GM21423 (cell line): Measurements from ENCODE around the gene TUBB.

Experiments used
- ATAC-seq: cut with Tn5 transposase; IDR thresholded peaks from one replicate; pipeline ENCODE4 v1.9.1; 2021; ENCODE audit warnings: mild to moderate bottlenecking, moderate library complexity; ENCODE audit not compliant: unreplicated experiment

TUBB gene

GRCh38 chr6:30686908-30687658 is 33.1 kb upstream of the TUBB start:
- ATAC-seq, result peak; percentile 43

DNA sequence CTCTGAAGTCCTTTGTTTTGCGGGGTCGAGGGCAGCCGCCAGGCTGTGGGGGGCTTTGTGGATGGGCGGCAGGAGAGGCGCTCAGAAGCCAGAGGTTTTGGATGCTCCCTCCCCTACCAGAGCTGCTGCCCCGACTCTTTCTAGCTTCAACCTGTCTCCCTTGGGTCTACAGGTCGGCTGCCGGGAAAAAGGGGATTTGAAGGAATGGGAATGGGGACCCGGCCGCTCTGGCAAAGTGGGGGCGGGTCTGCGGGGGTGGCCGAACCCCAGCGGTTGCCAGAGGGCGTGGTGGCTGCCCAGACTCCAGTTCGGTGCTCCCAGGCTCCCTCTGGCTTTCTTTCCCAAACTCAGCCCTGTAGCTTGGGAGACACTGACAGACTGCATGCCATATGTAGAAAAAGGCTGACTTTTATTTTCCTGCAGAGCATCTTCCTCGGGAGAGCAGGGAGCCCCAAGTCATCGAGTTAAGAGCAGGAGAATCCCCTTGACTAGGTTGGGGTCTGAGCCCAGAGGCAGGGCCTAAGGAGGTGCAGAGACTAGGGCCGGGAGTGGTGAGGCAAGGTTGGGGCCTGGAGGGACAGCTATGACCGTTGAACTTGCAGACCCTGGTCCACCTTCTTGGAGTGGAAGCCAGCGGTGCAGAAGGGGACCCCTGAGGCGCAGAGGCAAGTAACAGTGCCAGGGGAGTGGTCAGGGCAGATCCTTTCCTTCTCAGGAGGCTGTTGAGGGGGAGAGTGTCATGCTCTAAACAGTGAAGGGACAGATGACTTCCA is 32.3 kb upstream of the TUBB start:
- ATAC-seq, result no peak

DNA sequence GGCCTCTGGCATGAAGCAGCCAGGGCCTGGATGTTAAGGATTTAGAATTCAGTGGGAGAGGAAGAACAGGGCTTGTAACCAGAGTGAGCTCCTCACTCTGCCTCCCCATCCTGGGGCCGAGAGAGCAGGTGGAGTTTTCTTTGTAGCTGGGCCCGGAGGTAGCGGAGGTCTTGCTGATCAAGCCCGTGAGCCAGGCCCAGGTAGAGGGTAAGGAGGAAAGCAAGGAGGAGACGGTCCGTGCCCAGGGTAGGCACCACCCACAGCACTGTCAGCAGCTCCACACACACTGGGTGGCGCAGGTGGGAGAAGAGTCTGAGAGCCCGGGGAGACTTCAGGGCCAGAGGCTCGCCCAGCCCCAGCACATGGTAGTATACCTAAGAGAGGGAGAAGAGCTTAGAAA is 31.6 kb upstream of the TUBB start:
- no peak for ATAC-seq

- no peak for ATAC-seq
Observed at GRCh38 chr6:30689022-30689865, 30.9 kb upstream of the TUBB start.

DNA sequence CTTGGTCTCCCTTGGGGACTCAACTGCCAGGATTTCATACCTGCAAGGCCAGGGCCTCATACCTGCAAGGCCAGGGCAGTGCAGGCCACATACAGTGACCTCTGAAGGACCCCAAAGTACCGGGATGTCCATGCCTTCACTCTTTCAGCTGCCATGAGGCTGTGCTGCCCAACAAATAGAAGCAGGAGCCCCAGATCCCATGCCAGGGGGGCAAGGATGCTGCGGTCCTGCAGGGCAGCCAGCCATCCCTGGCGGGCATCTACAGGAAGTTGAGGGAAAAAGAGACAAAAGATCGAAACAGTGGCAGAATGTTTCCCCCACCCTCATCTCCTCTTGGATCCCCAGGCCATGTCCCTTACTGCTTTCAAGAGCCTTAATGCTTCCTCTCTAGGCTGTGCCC is 30.2 kb upstream of the TUBB start:
- no peak for ATAC-seq

DNA sequence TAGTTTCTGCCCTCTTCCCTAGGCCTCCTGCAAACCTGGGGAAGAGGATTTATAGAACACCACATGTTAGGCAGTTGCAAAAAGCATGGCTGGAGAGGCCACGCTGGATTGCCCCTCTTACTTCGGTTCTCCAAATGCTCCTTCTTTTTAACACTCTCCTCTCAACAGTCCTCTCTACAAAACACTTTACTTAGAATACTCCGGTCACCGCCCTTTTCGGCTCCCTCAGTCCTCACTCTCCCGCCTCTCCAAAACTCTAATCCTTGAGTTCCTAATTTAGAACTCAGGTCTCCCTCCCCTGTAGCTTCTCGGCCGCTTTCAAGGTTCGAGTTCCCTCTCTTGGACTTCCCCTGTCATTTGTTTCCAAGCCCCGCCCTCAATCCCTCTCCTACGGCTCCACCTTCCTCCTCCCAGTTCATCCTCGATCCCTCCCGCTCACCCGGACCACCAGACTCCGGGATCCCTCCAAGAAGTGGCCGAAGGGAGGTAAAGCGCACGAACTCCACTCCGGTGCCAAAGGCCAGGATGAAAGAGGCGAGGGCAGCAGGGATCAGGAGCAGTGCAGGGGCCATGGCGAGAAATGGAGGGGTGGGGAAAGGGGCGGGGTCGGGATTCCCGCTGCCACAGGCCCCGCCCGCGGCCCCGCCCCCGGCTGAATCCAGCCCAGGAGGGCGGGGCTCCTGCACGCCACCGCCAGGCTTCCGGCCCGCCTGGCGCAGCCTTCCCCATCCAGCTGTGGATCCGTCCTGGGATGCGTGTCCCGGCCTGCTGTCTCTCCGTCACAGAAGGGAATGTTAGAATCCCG is 29.5 kb upstream of the TUBB start, which contains the start of gene NRM:
Gene NRM (minus strand): TSS at position 582 of the 805 bp plus-strand sequence. CDS start 10 bp downstream, at position 572.
- peak; percentile 31 for ATAC-seq

- no peak for ATAC-seq
Observed at GRCh38 chr6:30691208-30691847, 28.8 kb upstream of the TUBB start.

DNA sequence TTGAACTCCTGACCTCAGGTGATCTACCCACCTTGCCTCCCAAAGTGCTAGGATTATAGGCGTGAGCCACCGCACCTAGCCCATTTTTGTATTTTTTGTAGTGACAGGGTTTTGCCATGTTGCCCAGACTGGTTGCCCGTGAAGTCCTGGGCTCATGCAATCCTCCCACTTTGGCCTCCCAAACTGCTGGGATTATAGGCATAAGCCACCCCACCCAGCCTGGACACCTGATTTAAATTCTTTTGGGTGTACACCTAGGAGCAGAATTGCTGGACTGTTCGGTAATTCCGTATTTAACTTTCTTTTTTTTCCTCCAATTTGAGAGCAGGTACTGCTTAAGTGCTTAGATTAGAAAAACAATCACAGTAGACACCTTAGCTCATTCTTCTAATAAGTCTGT is 23.7 kb upstream of the TUBB start:
- ATAC-seq, result no peak

DNA sequence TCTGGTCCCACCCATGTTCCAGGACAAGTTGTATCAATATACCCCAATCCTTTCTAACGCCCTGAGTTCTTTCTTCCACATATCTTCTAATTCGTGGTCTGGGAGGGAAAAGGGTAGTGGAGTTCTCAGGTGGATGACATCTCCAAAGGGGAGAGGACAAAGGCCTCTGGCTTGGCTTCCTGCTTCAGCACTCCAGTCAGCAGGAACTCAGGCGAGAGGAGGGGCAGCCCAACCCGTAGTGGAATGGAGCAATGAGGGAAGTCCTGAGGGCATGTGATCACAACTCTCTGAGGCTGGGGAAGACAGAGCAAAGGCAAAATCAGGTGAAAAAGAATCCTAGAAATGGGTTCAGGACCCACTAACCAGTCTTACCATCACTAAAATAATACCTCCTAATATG is 19.8 kb upstream of the TUBB start:
- ATAC-seq, result no peak

- ATAC-seq, result no peak
Observed at GRCh38 chr6:30703011-30703410, 17.1 kb upstream of the TUBB start.

DNA sequence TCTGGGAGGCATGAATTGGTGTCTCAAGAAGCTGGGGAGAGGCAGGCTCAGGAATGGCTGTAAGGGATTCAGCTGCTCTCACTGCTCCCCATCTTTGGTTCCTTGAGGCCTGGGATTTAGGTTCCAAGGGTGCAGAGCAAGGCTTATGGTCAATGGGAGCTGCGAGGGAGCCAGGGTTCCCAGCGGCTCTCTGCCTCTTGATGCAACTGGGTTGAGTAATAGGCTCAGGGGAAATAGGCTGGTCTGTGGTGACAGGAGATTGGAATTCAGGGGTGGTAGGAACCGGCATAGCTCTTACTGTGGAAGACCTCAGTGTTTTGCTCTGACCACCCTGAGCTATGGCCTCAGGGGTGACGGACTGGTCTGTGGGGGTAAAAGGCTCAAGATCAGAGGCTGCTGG is 16.3 kb upstream of the TUBB start:
- ATAC-seq, result no peak

- ATAC-seq, result no peak
Observed at GRCh38 chr6:30705620-30706019, 14.5 kb upstream of the TUBB start.

- ATAC-seq, result no peak
Observed at GRCh38 chr6:30707281-30707850, 12.8 kb upstream of the TUBB start.

GRCh38 chr6:30709101-30709868 is 10.9 kb upstream of the TUBB start:
- ATAC-seq, result no peak

DNA sequence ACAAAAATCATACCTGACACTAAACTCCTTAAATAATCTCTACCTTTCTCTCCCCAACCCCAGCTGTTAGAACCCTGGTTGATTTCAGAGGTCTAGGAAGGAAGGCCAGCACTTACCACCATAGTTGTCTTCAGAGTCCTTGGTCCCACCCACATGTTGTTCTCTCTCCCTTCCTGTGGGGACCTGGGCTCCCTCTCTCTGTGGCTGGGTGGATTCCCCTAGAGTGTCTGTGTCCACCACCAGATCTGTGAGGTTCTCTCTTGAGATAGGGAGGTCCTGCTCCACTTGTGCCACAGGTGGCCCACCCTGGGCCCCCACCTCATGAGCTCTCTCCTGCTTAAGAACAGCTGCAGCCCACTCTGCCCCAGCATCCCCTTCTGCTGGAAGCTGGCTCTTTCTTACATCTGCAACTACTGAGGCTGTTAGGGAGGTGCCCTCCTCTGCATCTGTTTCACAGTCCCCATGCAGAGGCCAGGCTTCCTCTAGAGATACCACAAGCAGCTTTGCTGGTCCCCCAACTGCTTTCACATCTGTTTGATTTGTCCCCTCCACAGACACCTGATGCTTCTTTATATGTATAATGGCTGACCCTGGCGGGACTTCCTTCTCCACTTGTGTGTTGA is 8.3 kb upstream of the TUBB start:
- ATAC-seq, result no peak

- no peak for ATAC-seq
Observed at GRCh38 chr6:30712441-30712945, 7.7 kb upstream of the TUBB start.

- no peak for ATAC-seq
Observed at GRCh38 chr6:30714263-30714662, 5.9 kb upstream of the TUBB start.

GRCh38 chr6:30716879-30717128 is 3.3 kb upstream of the TUBB start:
- no peak for ATAC-seq
